ENCODE data around the gene ZNF469.

The ZNF469 gene

GRCh38 chr16:88382491-88383400 lies at the start of gene ZNF469:
Gene ZNF469 (plus strand): TSS chr16:88382959. CDS start chr16:88427471, 44,512 bp downstream.
- Histone ChIP-seq H2AFZ (ENCODE audit: low read length, unreplicated experiment) (peak within 1 kb of the TSS; percentile 53), H3K4me1 (ENCODE audit: control insufficient read depth, insufficient read depth, low read length, unreplicated experiment) (peaks cover 7% of the 10 kb centered on the region), H3K27ac (ENCODE audit: low read depth, low read length) (peak within 1 kb of the TSS; percentile 54; the same call in 1 of the 2 replicates), H3K27me3 (ENCODE audit: insufficient read depth, low read length) (no peaks in the 10 kb centered on the region), H3K36me3 (ENCODE audit: insufficient read depth, low read length) (no peaks in the 10 kb centered on the region), H3K79me2 (ENCODE audit: control insufficient read depth, insufficient read depth, low read length, unreplicated experiment) (peaks cover 37% of the 10 kb centered on the region), H3K4me3 (ENCODE audit: low read depth, low read length) (peak within 1 kb of the TSS; percentile 87)

GRCh38 chr16:88333848-88334777 lies 48.6 kb upstream of the ZNF469 start:
- no peaks in the 10 kb centered on the region for H3K36me3 ChIP-seq (ENCODE audit: insufficient read depth, low read length)
- H3K4me3 ChIP-seq (ENCODE audit: low read depth, low read length): peak overlapping the region; percentile 52
- no peaks in the 10 kb centered on the region for H3K27me3 ChIP-seq (ENCODE audit: insufficient read depth, low read length)
- peak overlapping the region; percentile 100 for H3K27ac ChIP-seq (ENCODE audit: low read depth, low read length)
- H3K79me2 ChIP-seq (ENCODE audit: control insufficient read depth, insufficient read depth, low read length, unreplicated experiment): no peaks in the 10 kb centered on the region
- peaks cover 26% of the 10 kb centered on the region for H3K4me1 ChIP-seq (ENCODE audit: control insufficient read depth, insufficient read depth, low read length, unreplicated experiment)
- H2AFZ ChIP-seq (ENCODE audit: low read length, unreplicated experiment): no peak overlapping the region

- Histone ChIP-seq H3K4me1 (ENCODE audit: control insufficient read depth, insufficient read depth, low read length, unreplicated experiment) (peaks cover 26% of the 10 kb centered on the region), H3K27ac (ENCODE audit: low read depth, low read length) (peak overlapping the region; percentile 100), H2AFZ (ENCODE audit: low read length, unreplicated experiment) (no peak overlapping the region), H3K27me3 (ENCODE audit: insufficient read depth, low read length) (no peaks in the 10 kb centered on the region), H3K79me2 (ENCODE audit: control insufficient read depth, insufficient read depth, low read length, unreplicated experiment) (no peaks in the 10 kb centered on the region), H3K4me3 (ENCODE audit: low read depth, low read length) (no peak overlapping the region), H3K36me3 (ENCODE audit: insufficient read depth, low read length) (no peaks in the 10 kb centered on the region)
Observed at GRCh38 chr16:88334778-88335720, 47.7 kb upstream of the ZNF469 start.

GRCh38 chr16:88337021-88337420 lies 45.7 kb upstream of the ZNF469 start:
- H3K79me2 ChIP-seq (ENCODE audit: control insufficient read depth, insufficient read depth, low read length, unreplicated experiment): no peaks in the 10 kb centered on the region
- H2AFZ ChIP-seq (ENCODE audit: low read length, unreplicated experiment): no peak overlapping the region
- H3K27ac ChIP-seq (ENCODE audit: low read depth, low read length): no peak overlapping the region
- H3K27me3 ChIP-seq (ENCODE audit: insufficient read depth, low read length): no peaks in the 10 kb centered on the region
- peaks cover 20% of the 10 kb centered on the region for H3K4me1 ChIP-seq (ENCODE audit: control insufficient read depth, insufficient read depth, low read length, unreplicated experiment)
- no peak overlapping the region for H3K4me3 ChIP-seq (ENCODE audit: low read depth, low read length)
- H3K36me3 ChIP-seq (ENCODE audit: insufficient read depth, low read length): no peaks in the 10 kb centered on the region

GRCh38 chr16:88337538-88337937 lies 45.2 kb upstream of the ZNF469 start:
- Histone ChIP-seq H3K4me3 (ENCODE audit: low read depth, low read length) (no peak overlapping the region), H2AFZ (ENCODE audit: low read length, unreplicated experiment) (no peak overlapping the region), H3K27ac (ENCODE audit: low read depth, low read length) (no peak overlapping the region), H3K36me3 (ENCODE audit: insufficient read depth, low read length) (no peaks in the 10 kb centered on the region), H3K27me3 (ENCODE audit: insufficient read depth, low read length) (no peaks in the 10 kb centered on the region), H3K4me1 (ENCODE audit: control insufficient read depth, insufficient read depth, low read length, unreplicated experiment) (peaks cover 17% of the 10 kb centered on the region), H3K79me2 (ENCODE audit: control insufficient read depth, insufficient read depth, low read length, unreplicated experiment) (no peaks in the 10 kb centered on the region)

- Histone ChIP-seq H3K27me3 (ENCODE audit: insufficient read depth, low read length) (no peaks in the 10 kb centered on the region), H3K36me3 (ENCODE audit: insufficient read depth, low read length) (no peaks in the 10 kb centered on the region), H3K27ac (ENCODE audit: low read depth, low read length) (no peak overlapping the region), H3K4me1 (ENCODE audit: control insufficient read depth, insufficient read depth, low read length, unreplicated experiment) (peaks cover 11% of the 10 kb centered on the region), H3K79me2 (ENCODE audit: control insufficient read depth, insufficient read depth, low read length, unreplicated experiment) (no peaks in the 10 kb centered on the region), H2AFZ (ENCODE audit: low read length, unreplicated experiment) (no peak overlapping the region), H3K4me3 (ENCODE audit: low read depth, low read length) (no peak overlapping the region)
Observed at GRCh38 chr16:88338111-88338510, 44.6 kb upstream of the ZNF469 start.

- H3K27me3 ChIP-seq (ENCODE audit: insufficient read depth, low read length): no peaks in the 10 kb centered on the region
- peaks cover 5% of the 10 kb centered on the region for H3K4me1 ChIP-seq (ENCODE audit: control insufficient read depth, insufficient read depth, low read length, unreplicated experiment)
- H3K36me3 ChIP-seq (ENCODE audit: insufficient read depth, low read length): no peaks in the 10 kb centered on the region
- H2AFZ ChIP-seq (ENCODE audit: low read length, unreplicated experiment): no peak overlapping the region
- no peak overlapping the region for H3K27ac ChIP-seq (ENCODE audit: low read depth, low read length)
- H3K4me3 ChIP-seq (ENCODE audit: low read depth, low read length): no peak overlapping the region
- no peaks in the 10 kb centered on the region for H3K79me2 ChIP-seq (ENCODE audit: control insufficient read depth, insufficient read depth, low read length, unreplicated experiment)
Observed at GRCh38 chr16:88338896-88339295, 43.9 kb upstream of the ZNF469 start.

GRCh38 chr16:88339930-88340754 lies 42.6 kb upstream of the ZNF469 start:
- H3K79me2 ChIP-seq (ENCODE audit: control insufficient read depth, insufficient read depth, low read length, unreplicated experiment): no peaks in the 10 kb centered on the region
- H2AFZ ChIP-seq (ENCODE audit: low read length, unreplicated experiment): no peak overlapping the region
- no peaks in the 10 kb centered on the region for H3K27me3 ChIP-seq (ENCODE audit: insufficient read depth, low read length)
- H3K4me3 ChIP-seq (ENCODE audit: low read depth, low read length): no peak overlapping the region
- no peaks in the 10 kb centered on the region for H3K36me3 ChIP-seq (ENCODE audit: insufficient read depth, low read length)
- H3K27ac ChIP-seq (ENCODE audit: low read depth, low read length): no peak overlapping the region
- H3K4me1 ChIP-seq (ENCODE audit: control insufficient read depth, insufficient read depth, low read length, unreplicated experiment): no peaks in the 10 kb centered on the region

- Histone ChIP-seq H3K27me3 (ENCODE audit: insufficient read depth, low read length) (no peaks in the 10 kb centered on the region), H3K27ac (ENCODE audit: low read depth, low read length) (no peak overlapping the region), H3K36me3 (ENCODE audit: insufficient read depth, low read length) (no peaks in the 10 kb centered on the region), H3K79me2 (ENCODE audit: control insufficient read depth, insufficient read depth, low read length, unreplicated experiment) (no peaks in the 10 kb centered on the region), H2AFZ (ENCODE audit: low read length, unreplicated experiment) (no peak overlapping the region), H3K4me3 (ENCODE audit: low read depth, low read length) (no peak overlapping the region), H3K4me1 (ENCODE audit: control insufficient read depth, insufficient read depth, low read length, unreplicated experiment) (no peaks in the 10 kb centered on the region)
Observed at GRCh38 chr16:88340755-88341150, 42.0 kb upstream of the ZNF469 start.
